Fibroblast of the aortic adventitia (primary cell): Measurements from ENCODE around the gene KCNJ18. TPM values are rescaled to one million over a fixed set of nuclear protein-coding genes. Genes with fewer than 3 reads are reported as not detected.
A peak's percentile ranks its signal among the peaks of the same experiment; 100 is the strongest.
"Not testable (repeated sequence)": the region's sequence is repeated elsewhere in the genome, so short reads cannot be mapped to it uniquely, and the experiment has no call there.

Experiments
- DNase-seq: peaks from one replicate; pipeline ENCODE4 v3.0.0-alpha.2; 2010; ENCODE audit warnings: low read depth
- H3K4me3 ChIP-seq: 2 replicates; pipeline ENCODE4 v1.5.1; 2011; ENCODE audit warnings: low read depth, mild to moderate bottlenecking, control low read depth, low read length, moderate library complexity
- CTCF ChIP-seq: IDR thresholded peaks from 2 replicates; pipeline ENCODE4 v1.5.1; 2011; ENCODE audit warnings: mild to moderate bottlenecking, low read length, control low read depth, inconsistent platforms; ENCODE audit not compliant: insufficient read depth
- total RNA-seq: library from RNA; depleted of rRNA; stranded (reverse); fragments of >200 nt; gene quantifications from 2 replicates; pipeline ENCODE4 v1.2.3, GENCODE V29; 2012; ENCODE audit warnings: low replicate concordance

KCNJ18 gene
- total RNA-seq, 1 donor, result not detected

GRCh38 chr17:21685061-21685795 lies 7.1 kb upstream of the KCNJ18 start:
- DNase-seq, H3K4me3 ChIP-seq: not testable (repeated sequence)

- no peak for DNase-seq
- TF ChIP-seq CTCF, result no peak
- no peak overlapping the region for H3K4me3 ChIP-seq
Measured at GRCh38 chr17:21686165-21687015, 5.9 kb upstream of the KCNJ18 start.

GRCh38 chr17:21687136-21687953 lies 5.0 kb upstream of the KCNJ18 start:
- no peak for TF ChIP-seq CTCF
- no peak for DNase-seq

GRCh38 chr17:21688293-21688949 lies 3.9 kb upstream of the KCNJ18 start:
- DNase-seq, result no peak
- TF ChIP-seq CTCF, result no peak
- no peak overlapping the region for H3K4me3 ChIP-seq

More at GRCh38 chr17:21687136-21687953, 5.0 kb upstream of the KCNJ18 start:
- no peak overlapping the region for H3K4me3 ChIP-seq

- no peak for TF ChIP-seq CTCF
- DNase-seq, result peak; percentile 93
- no peak overlapping the region for H3K4me3 ChIP-seq
Measured at GRCh38 chr17:21689604-21690003, 2.7 kb upstream of the KCNJ18 start.

GRCh38 chr17:21690811-21691210 lies 1.5 kb upstream of the KCNJ18 start:
- not testable (repeated sequence) for H3K4me3 ChIP-seq, DNase-seq

- DNase-seq, H3K4me3 ChIP-seq: not testable (repeated sequence)
Measured at GRCh38 chr17:21691481-21691880, 842 bp upstream of the KCNJ18 start.

GRCh38 chr17:21692704-21693065 lies 362 bp downstream of the KCNJ18 start:
- not testable (repeated sequence) for DNase-seq, H3K4me3 ChIP-seq

- DNase-seq, H3K4me3 ChIP-seq: not testable (repeated sequence)
Measured at GRCh38 chr17:21693391-21693796, 1.1 kb downstream of the KCNJ18 start.

GRCh38 chr17:21693937-21694336 lies 1.6 kb downstream of the KCNJ18 start:
- DNase-seq, H3K4me3 ChIP-seq: not testable (repeated sequence)

- not testable (repeated sequence) for H3K4me3 ChIP-seq, DNase-seq
Measured at GRCh38 chr17:21696227-21696626, 3.9 kb downstream of the KCNJ18 start.

GRCh38 chr17:21696842-21697507 lies 4.7 kb downstream of the KCNJ18 start:
- H3K4me3 ChIP-seq, DNase-seq: not testable (repeated sequence)
